Stimulated activated CD8-positive, alpha-beta memory T cell treated with anti-CD3 and anti-CD28 coated beads, Interleukin-7, amount 100 ng/mL, for 1 hour (primary cell): ENCODE measurements around the gene LSMEM2.
"Not testable (repeated sequence)": the region's sequence is repeated elsewhere in the genome, so short reads cannot be mapped to it uniquely, and the experiment has no call there.

ENCODE experiments used
- DNase-seq, 2 donors: peaks; one replicate each; pipeline ENCODE4 v3.0.0-alpha.2; 2020; ENCODE audit warnings: low read depth in 2 of 2

LSMEM2 gene

DNA sequence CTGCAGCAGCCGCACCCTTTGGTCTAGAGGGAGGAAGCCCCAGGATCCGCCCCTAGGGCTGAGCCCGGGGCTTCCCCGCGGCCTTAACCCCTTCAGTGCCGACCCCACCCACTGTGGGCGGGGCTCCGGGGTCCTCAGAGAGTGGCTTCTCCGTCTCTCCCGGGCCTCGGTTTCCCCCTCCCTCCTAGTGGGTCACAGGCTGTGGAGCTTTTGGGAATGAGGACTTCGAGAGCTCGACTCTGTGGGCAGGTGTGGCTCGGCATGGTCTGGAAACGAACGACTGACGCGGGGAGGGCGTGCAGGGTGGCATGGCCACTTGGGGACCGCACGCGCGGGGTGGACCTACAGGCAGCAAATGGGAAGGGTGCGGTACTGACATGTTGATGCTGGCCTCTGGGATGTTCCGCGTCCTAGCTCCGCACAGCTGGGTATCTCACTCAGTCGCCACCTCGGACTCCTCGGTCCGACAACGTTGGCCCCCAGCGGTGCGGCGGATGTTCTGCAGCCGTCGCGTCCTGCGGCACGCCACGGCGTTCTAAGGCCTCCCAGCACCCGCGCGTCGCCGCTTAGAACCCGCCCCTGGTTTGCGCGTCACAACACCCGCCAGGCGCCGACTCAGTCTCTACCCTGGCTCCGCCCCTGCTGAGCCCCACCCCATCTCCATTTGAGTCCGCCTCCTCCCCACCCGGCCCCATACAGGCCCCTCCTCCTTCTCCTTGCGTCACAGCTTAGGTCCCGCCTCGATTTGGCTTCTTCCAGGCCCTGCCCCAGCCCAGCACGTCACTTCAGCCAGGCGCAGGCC is 20.1 kb downstream of the LSMEM2 start, which contains the start of the genes HYAL3 and NAA80:
HYAL3 (minus strand) TSS at position 570 of the 802 bp plus-strand sequence. CDS start 3,803 bp downstream, outside the sequence.
NAA80 (minus strand) TSS at position 570 of the 802 bp plus-strand sequence. CDS start 1,942 bp downstream, outside the sequence.
- DNase-seq = peak; percentile 98

- no peak for DNase-seq
Observed at GRCh38 chr3:50299638-50299928, 20.7 kb downstream of the LSMEM2 start.

DNA sequence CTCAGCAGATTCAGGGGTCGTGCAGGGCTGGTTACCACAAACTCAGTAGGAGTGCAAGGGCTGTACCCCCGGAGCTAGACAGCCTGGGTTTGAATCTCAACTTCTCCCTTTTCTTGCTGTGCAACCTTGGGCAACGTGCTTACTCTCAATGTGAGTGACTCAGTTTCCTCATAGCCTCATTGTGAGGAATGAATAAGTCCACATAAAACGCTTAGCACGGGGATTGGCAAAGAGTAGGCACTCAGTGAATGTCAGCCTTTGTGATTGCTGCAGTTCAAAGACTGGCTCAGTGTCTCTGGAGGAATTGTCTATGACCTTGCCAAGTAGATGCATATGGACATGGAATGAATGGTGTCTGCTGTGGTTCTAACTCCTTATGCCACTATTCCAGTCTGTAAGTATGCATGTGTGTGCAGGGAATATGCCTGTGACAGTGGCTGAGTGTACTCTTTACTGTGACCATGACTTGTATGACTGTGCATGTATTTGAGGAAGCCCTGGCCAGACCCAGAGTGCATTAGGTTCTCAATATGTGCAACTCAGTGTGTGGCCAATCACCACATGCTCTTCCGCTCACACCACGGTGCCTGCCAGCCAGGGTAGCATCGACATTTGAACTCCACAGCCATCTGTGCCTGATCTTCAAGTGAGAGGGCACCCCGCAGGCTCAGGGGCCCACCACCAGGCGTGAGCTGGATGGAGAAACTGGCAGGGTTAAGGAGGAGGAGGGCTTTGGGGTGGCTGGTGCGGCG is 21.2 kb downstream of the LSMEM2 start:
- no peak for DNase-seq

DNA sequence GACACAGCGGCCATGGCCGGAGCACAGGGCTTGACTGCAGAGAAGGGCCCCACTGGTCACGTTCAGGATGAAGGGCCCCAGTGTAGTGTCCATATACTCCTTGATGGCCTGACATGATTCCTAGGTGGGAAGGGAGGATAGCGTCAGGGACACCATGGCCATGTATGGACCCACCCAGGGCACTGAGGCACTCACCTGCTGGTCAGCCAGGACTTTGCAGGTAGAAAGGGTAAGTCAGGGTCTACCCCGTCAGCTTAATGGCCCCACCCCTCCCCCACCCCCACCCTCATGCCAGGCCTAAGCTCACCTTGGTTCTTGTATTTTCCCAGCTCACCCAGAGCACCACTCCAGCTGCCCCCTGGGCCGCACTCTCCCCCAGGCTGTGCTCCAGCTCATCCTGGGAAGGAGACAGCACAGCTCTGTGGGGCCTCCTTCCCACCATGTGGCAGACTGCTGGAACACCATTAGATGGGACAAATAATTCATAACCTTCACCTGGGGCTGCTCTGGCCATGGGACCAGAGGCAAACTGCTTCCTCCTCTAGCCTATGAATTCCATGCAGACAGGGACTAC is 21.9 kb downstream of the LSMEM2 start:
- DNase-seq = no peak

DNA sequence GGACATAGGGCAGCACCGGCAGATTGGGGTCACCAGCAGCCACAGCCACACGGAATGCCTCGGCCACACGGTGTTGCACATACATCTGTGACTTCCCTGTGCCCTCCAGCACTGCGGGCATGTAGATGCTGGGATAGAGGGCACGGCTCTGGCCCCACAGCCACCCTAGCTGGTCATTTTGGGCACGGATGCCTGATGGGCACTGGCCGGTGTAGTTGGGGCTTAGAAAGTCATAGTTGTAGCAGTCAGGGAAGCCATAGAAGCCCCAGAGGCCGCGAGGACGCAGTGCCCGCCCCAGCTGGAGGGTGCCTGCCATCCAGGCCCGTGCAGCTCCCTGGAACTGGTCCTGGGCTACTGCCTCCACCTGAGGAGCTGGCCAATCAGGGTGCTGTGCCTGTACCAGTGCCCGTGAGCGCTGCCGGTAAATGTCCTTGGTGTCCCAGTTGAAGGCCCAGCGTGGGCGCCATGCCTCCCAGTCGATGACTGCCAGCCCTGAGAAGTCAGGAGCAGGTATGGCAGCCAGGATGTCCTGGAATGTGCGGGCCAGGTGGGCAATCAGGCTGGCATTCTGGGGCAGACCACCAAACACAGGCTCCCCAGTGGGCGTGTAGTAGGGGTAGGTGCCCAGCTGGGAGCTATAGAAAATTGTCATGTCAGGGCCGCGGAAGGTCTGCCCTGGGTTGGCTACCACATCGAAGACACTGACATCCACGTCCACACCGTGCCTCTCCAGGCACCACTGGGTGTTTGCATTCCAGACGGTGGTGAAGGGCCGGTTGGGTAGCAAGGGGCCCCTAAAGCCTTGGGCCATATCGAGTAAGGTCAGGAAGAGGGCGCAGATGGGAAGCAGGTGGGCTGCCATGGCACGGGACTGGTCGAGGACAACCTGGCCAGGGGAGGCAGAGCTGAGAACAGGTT is 23.5 kb downstream of the LSMEM2 start:
- DNase-seq = no peak

GRCh38 chr3:50303013-50303815 is 24.3 kb downstream of the LSMEM2 start, which contains the start of gene HYAL1:
TSS of gene HYAL1 (minus strand) at chr3:50303574. CDS start at chr3:50302956, 618 bp downstream.
- DNase-seq = no peak

DNA sequence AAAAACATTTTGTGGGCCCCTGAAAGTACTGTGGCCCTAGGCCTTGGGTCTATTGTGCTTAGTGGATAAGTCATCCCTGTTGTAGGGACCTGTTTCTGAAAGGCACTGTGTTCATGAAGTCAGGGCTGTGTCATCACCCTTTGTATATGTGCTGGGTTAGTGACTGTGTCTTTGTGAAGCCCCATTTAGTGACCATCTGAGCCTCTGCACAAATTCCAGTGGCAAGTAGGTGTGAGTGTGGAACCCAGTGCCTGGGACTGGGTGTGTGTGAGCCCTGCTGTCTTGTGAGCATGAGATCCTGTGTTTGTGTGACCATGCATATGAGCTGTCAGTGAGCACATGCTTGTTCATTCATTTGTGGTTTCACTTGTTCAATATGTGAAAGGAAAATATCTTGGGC is 25.7 kb downstream of the LSMEM2 start:
- DNase-seq = no peak

GRCh38 chr3:50312041-50312440 is 33.2 kb downstream of the LSMEM2 start:
- DNase-seq = not testable (repeated sequence)

DNA sequence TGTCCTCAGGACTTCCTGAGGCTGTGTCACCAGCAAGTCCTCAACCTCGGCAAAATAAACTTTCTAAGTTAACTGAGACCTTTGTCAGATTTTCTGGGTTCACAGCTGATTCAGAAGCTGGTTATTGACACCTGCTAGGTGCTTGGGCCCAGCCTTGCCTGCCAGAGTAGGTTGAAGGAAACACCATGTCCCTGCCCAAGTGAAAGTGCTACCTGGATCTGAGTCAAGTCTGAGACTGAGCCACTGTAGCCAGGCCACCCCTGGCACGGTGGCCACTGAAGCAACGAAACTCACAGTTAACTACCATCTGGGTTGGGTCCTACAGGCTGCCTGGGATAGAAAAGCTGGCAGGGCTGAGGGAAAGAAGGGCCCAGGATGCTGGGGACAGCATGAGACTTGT is 35.5 kb downstream of the LSMEM2 start:
- no peak for DNase-seq

GRCh38 chr3:50314816-50315215 is 35.9 kb downstream of the LSMEM2 start:
- DNase-seq = no peak

DNA sequence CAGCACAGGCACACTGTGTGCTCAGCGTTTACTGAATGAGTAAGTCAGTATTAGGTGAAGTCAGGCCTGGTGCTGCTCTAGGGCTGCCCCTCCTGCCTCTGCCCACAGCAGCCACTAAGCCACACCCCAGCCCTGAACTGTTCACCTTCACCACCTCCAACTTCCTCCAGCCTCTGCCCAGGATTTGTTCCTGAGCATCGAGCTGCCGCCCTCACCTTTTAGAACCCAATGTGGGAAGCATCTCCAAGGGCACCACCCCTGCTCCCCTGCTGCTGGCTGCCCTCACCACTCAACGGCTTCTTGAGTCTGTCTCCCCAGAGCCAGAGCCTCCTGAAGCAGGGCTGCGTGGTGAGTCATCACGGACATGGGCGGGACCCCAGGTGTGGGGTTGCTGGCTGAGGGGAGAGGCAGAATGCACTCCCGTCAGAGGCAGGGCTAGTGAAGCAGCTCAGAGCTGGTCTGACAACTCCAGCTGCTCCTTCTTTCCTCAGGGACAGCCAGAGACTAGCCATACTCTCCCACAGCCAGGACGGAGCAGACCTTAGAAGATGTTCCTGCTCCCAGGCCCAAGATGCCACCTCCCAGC is 37.9 kb downstream of the LSMEM2 start:
- peak in 1 of 2 donors; percentile 60 for DNase-seq

DNA sequence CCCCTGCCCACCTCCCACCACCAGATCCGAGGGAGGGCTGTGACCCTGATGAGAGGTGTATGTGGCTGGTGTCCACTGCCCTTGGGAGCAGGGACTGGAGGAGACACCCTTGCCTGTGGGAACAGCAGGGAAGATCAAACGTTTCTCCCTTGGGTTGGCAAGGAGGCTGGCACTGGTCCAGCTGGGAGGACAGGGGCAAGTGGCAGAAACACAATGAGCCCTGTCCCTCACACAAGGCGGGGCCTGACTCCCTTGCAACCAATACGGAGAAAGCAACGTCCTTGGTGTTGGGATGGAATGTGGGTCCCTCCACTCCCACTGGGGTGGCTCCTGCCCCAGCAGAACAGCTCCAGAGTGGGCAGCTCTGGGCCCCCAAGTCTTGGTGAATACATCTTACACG is 38.4 kb downstream of the LSMEM2 start:
- no peak for DNase-seq

DNA sequence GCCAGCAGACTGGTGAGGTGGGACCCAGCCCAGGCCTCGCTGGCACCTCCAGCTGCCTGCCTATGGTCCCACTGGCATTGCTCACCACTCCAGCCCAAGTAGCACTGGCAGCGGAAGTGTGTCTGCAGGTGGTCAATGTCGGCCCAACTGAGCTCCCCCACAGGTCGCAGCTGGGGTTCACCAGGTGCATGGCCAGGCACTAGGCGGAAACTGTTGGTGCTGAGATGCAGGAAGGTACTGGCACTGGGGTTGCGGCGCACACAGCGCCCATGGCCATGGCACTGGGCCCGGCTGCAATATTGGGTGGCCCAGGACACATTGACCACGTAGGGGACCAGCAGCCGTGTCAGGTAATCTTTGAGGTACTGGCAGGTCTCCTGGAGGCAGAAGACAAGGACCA is 39.3 kb downstream of the LSMEM2 start:
- DNase-seq = no peak

DNA sequence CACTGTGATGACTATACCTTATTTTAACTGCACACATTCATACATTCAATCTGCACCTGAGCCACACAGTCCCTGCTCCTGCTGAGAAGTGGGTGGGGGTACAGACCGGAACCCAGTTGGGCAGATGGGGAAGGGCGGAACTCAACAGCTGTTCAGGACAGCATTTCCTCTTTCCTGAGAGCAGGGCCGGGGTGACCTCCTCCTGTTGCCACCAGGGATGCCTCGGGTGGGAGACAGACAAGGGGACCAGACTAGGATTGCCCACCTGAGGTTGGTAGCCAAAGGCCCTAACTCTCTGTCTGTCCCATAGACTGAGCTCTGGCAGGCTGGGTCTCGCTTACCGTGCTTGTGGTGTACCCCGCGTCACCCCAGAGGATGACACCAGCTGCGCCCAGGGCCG is 39.7 kb downstream of the LSMEM2 start:
- DNase-seq = no peak

DNA sequence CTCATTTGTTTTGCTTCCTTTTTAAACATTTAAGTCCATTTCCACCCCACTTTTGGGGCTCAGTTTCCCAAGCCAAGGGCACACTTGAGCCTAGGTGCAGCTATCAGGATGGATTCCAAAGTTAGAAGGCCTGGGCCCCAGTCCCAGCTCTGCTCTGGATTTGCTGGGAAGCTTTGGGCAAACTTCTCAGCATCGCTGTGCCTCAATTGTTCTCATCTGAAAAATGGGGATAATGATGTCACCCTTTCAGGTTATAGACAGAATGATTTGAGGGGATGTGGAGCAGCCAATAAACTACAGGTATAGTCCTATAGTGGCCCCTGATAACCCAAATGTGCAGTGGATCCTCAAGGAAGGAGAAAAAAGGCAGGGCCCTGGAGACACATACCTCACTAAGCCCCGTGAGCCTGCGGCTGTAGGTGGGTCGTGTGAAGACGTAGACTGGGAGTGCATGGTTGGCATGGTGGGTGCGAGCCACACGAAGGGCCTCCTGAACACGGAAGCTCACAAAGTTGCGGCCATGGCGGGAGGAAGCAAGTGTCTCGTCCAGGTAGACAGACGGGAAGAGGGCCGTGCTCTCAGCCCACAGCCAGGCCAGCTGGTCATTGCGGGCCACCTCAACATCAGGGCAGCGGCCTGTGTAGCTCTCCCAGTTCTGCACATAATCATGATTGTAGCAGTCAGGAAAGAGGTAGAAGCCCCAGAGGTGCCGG is 40.5 kb downstream of the LSMEM2 start:
- DNase-seq = no peak

DNA sequence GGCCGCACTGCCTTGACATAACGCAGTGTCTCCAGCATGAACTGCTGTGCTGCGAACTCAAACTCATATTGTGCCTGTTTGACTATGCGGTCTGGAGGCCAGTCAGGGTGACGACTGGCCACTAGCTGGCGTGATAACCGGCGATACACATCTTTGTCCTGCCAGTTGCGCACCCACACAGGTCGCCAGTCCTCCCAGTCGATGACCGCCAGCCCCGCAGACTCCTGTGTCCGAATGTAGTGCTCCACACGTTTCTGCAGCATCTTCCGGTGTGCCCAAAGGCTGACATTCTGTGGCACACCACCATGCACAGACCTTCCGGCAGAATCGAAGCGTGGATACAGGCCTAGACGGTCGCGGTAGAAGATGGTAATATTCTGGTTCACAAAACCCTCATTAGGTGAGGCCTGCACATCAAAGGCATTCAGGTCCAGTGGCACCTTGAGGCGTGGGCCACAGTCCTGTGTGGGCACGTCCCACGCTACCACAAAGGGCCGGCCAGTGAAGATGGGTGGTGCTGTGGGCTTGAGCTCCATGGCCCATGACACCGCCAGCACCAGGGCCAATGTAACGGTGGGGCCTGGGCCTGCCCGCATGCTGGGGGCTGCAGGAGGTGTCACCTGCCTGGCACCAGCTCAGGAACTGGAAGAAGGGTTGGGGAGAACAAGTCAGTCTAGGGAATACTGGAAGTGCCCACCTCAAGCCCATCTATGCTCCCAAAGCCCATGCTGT is 41.2 kb downstream of the LSMEM2 start:
- DNase-seq = no peak

GRCh38 chr3:50320853-50321335 is 42.0 kb downstream of the LSMEM2 start:
- DNase-seq = peak in 1 of 2 donors; percentile 26

DNA sequence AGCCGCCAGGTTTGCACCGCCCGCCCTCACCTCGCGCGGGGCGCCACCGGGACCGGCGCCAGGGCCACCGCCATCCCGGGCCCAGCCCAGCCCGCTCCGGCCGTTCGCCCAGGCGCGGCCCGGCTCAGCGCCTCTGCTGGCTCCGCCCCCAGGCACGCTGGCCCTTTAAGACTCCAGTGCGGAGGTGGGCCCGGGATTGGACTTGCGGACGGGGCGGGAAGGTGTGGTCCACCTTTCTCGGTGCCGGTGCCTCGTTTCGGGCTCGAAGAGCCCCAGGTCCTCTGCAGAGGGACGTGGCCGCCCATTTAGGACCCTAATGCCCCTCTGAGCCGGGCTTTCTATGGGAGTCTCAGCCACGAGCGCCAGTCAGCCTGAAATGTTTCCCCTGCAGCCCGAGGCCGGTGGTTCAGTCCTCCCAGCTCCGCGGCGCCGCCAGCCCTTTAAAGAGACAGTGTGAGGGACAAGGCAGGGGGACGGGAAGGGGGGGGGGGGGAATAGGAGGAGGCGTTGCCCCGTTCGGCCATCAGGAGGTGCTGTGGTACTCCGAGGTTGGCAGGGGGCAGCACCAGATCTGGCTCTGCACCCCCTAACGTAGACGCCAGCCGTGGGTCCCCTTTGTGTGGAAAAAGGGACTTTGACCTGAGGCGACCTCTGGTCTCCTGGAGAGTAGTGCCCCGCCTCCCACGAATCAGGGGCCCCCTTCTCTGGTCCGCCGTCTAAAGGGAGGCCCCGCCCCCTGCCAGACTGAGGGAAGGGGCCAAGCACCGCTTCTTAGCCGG is 42.6 kb downstream of the LSMEM2 start:
- DNase-seq = peak; percentile 57 to 58
